Measurements from ENCODE around the gene ECI1. TPM values are rescaled to one million over a fixed set of nuclear protein-coding genes. Genes with fewer than 3 reads are reported as not detected.

ECI1 gene
- total RNA-seq, 2 donors from 2014 or later: 29.3 to 39.1 TPM

DNA sequence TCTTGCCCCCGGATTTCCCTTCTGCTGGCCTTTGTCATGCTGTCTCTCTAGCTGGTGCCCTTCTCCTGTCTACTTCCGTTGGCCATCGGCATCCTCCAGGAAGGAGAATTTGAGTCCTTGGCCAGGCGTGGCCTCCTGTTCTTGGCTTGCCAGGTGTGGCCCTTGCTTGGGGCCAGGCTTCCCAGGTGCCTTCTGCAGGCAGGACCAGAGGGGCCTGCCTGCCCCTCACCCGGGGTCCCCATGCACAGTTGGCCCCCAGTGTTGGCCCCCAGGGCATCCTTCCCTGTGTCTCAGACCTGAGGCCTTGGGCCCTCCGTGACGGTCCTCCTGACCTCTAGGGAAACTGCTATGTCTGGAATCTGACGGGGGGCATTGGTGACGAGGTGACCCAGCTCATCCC lies 43.5 kb downstream of the ECI1 start:
- ATAC-seq (ENCODE audit: insufficient number of reproducible peaks, low FRiP score, low read depth) (no peak), DNase-seq (ENCODE audit: low spot score) (no peak)
- H3K4me1 ChIP-seq (ENCODE audit: control insufficient read depth in 1 of 2, low read depth in 2 of 2): peaks cover 14 to 32% of the 10 kb centered on the region in 2 donors
- no peaks in the 10 kb centered on the region for H3K27me3 ChIP-seq (replicated peaks; ENCODE audit: insufficient read depth)
- no peaks in the 10 kb centered on the region for H3K9me3 ChIP-seq
- peaks cover 18% of the 10 kb centered on the region for H3K36me3 ChIP-seq
- no peak overlapping the region for H3K27ac ChIP-seq
- TF ChIP-seq, protein P1, sequence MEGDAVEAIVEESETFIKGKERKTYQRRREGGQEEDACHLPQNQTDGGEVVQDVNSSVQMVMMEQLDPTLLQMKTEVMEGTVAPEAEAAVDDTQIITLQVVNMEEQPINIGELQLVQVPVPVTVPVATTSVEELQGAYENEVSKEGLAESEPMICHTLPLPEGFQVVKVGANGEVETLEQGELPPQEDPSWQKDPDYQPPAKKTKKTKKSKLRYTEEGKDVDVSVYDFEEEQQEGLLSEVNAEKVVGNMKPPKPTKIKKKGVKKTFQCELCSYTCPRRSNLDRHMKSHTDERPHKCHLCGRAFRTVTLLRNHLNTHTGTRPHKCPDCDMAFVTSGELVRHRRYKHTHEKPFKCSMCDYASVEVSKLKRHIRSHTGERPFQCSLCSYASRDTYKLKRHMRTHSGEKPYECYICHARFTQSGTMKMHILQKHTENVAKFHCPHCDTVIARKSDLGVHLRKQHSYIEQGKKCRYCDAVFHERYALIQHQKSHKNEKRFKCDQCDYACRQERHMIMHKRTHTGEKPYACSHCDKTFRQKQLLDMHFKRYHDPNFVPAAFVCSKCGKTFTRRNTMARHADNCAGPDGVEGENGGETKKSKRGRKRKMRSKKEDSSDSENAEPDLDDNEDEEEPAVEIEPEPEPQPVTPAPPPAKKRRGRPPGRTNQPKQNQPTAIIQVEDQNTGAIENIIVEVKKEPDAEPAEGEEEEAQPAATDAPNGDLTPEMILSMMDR (IDR thresholded peaks at IDR 0.05): no peak
- no peak overlapping the region for H3K4me3 ChIP-seq

DNA sequence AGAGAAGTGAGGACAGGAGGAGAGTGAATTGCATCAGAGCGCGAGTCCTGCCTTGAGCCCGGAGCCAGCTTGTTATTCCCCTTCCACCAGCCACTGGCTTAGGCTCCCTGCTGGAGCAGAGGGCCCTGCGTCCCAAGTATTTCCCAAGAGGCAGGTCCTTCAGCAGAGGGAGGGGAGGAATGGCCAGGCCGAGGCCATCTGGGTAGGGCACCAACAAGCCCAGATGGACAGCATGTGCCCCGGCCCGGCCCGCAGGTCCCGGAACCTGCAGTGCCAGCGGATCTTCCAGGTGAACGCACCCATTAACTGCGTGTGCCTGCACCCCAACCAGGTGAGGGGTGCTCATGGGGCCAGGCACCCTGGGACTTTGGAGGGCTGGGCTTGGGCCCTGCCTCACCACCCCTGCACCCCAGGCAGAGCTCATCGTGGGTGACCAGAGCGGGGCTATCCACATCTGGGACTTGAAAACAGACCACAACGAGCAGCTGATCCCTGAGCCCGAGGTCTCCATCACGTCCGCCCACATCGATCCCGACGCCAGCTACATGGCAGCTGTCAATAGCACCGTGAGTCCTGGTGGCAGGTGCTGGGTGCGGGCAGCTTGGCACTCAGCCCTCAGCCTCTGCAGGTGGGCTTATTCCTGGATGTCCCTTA lies 44.5 kb downstream of the ECI1 start:
- Histone ChIP-seq H3K4me3 (no peak overlapping the region), H3K27me3 (replicated peaks; ENCODE audit: insufficient read depth) (no peaks in the 10 kb centered on the region), H3K9me3 (no peaks in the 10 kb centered on the region), H3K36me3 (peaks cover 18% of the 10 kb centered on the region), H3K27ac (no peak overlapping the region), H3K4me1 (ENCODE audit: control insufficient read depth in 1 of 2, low read depth in 2 of 2) (peaks cover 7 to 22% of the 10 kb centered on the region in 2 donors)
- ATAC-seq (ENCODE audit: insufficient number of reproducible peaks, low FRiP score, low read depth) (no peak), DNase-seq (ENCODE audit: low spot score) (no peak)
- TF ChIP-seq, protein P1 (IDR thresholded peaks at IDR 0.05): no peak

DNA sequence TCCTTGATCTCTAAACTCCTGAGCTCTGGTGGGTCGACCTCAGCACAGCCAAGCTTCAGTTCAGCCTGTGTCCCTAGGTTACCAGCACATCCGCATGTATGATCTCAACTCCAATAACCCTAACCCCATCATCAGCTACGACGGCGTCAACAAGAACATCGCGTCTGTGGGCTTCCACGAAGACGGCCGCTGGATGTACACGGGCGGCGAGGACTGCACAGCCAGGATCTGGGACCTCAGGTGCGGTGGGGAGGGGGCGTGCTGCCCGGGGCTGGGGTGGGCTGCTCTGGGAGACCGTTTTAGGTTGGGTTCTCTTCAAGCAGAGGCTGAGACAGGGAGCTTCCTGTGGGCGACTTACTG lies 45.0 kb downstream of the ECI1 start:
- H3K9me3 ChIP-seq: no peaks in the 10 kb centered on the region
- H3K4me3 ChIP-seq: peak overlapping the region; percentile 87
- TF ChIP-seq, protein P1 (IDR thresholded peaks at IDR 0.05): no peak
- no peak for DNase-seq (ENCODE audit: low spot score)
- peaks cover 7 to 20% of the 10 kb centered on the region in 2 donors for H3K4me1 ChIP-seq (ENCODE audit: control insufficient read depth in 1 of 2, low read depth in 2 of 2)
- no peaks in the 10 kb centered on the region for H3K27me3 ChIP-seq (replicated peaks; ENCODE audit: insufficient read depth)
- ATAC-seq (ENCODE audit: insufficient number of reproducible peaks, low FRiP score, low read depth): no peak
- peaks cover 18% of the 10 kb centered on the region for H3K36me3 ChIP-seq
- no peak overlapping the region for H3K27ac ChIP-seq

DNA sequence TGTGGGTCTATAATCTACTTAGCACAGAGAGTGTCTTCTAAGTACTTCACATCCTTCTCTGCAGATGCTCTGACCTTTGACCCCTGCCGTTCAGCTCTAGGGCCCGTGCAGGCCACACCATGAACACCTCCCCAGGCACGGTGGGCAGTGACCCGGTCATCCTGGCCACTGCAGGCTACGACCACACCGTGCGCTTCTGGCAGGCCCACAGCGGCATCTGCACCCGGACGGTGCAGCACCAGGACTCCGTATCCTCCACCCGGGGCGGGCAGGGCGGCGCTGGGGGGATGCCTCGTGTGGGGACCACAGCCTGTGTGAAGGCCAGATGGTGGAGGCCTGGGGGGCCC lies 45.4 kb downstream of the ECI1 start:
- no peak for ATAC-seq (ENCODE audit: insufficient number of reproducible peaks, low FRiP score, low read depth)
- DNase-seq (ENCODE audit: low spot score): no peak
- H3K9me3 ChIP-seq: no peaks in the 10 kb centered on the region
- H3K27ac ChIP-seq: peak overlapping the region; percentile 94 to 97
- H3K27me3 ChIP-seq (replicated peaks; ENCODE audit: insufficient read depth): no peaks in the 10 kb centered on the region
- TF ChIP-seq, protein P1 (IDR thresholded peaks at IDR 0.05): no peak
- peaks cover 18% of the 10 kb centered on the region for H3K36me3 ChIP-seq
- H3K4me3 ChIP-seq: peak overlapping the region; percentile 87
- H3K4me1 ChIP-seq (ENCODE audit: control insufficient read depth in 1 of 2, low read depth in 2 of 2): peaks cover 7 to 20% of the 10 kb centered on the region in 2 donors

DNA sequence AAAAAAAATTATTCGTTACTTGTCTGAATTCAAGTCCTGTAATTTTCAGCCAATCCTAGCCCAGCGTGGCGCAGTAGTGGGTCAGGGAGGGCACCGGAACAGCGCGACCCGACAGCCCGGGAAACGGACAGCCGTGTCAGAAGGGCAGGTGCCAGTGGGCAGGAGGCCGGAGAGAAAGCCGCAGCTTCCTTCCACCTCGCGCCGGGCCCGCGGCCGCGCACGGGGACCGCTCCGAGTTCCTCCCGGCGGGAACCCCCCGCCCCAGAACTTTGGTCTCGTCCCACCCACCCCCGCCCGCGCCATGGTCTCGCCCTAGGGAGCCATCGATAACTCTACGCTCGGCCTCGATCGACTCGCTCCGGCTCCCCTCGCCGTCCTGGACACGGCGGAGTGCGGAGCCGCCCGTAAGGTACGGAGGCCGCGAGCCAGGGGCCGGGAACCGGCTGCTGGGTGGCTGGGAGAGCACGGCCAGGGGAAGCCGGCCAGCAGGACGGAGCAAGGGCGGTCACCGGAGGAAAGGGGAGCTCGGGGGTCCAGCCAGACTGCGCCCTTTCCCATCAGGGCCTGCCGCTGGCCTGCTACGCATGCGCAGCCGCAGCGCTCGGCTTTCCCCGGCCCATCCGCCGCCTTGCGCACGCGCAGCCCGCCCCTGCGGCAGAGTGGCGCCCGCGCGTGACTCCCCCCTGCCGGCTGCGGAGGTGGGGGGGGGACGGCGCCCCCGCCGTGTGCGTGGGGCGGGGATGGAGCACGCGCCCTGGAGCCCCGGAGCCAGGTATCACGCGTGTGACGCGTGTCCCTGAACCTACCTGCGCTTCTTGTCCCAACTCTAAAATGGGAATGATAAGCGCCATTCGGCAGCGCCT lies 46.1 kb downstream of the ECI1 start, which contains the start of gene MLST8:
MLST8 (plus strand) TSS at position 351 of the 863 bp plus-strand sequence. CDS start 632 bp downstream, outside the sequence.
- Histone ChIP-seq H3K4me1 (ENCODE audit: control insufficient read depth in 1 of 2, low read depth in 2 of 2) (peaks cover 7 to 20% of the 10 kb centered on the region in 2 donors), H3K36me3 (peaks cover 18% of the 10 kb centered on the region), H3K4me3 (peak within 1 kb of the TSS; percentile 87), H3K27me3 (replicated peaks; ENCODE audit: insufficient read depth) (no peaks in the 10 kb centered on the region), H3K9me3 (no peaks in the 10 kb centered on the region), H3K27ac (peak within 1 kb of the TSS; percentile 94 to 97)
- ATAC-seq (ENCODE audit: insufficient number of reproducible peaks, low FRiP score, low read depth) (peak; percentile 78), DNase-seq (ENCODE audit: low spot score) (peak; percentile 21)
- TF ChIP-seq, protein P1 (IDR thresholded peaks at IDR 0.05): peak; percentile 24

Data from thoracic aorta (tissue), 2 donors.